Tibial nerve (tissue), 4 donors: Measurements from ENCODE around the gene COL1A2.

Experiments used
- EP300 ChIP-seq, 2 donors: sonication (generic); formaldehyde crosslinking; IDR thresholded peaks; one replicate each; pipeline ENCODE4 v1.6.1; 2017; ENCODE audit warnings: antibody characterized with exemption in 2 of 2, mild to moderate bottlenecking in 1 of 2
- TF ChIP-seq, protein P1 (sequence below), 5 experiments: fragments of 200-600 bp in 3 of 5; fragments of 450-650 bp in 2 of 5; sonication (generic) in 3 of 5; IDR thresholded peaks; one replicate each; pipeline ENCODE4 v1.5.1; 2016 to 2019; ENCODE audit warnings: antibody characterized with exemption in 5 of 5, mild to moderate bottlenecking in 3 of 5, moderate library complexity in 2 of 5

- TF ChIP-seq, protein P1, sequence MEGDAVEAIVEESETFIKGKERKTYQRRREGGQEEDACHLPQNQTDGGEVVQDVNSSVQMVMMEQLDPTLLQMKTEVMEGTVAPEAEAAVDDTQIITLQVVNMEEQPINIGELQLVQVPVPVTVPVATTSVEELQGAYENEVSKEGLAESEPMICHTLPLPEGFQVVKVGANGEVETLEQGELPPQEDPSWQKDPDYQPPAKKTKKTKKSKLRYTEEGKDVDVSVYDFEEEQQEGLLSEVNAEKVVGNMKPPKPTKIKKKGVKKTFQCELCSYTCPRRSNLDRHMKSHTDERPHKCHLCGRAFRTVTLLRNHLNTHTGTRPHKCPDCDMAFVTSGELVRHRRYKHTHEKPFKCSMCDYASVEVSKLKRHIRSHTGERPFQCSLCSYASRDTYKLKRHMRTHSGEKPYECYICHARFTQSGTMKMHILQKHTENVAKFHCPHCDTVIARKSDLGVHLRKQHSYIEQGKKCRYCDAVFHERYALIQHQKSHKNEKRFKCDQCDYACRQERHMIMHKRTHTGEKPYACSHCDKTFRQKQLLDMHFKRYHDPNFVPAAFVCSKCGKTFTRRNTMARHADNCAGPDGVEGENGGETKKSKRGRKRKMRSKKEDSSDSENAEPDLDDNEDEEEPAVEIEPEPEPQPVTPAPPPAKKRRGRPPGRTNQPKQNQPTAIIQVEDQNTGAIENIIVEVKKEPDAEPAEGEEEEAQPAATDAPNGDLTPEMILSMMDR (IDR thresholded peaks at IDR 0.05): no peak
- no peak for TF ChIP-seq EP300 (IDR thresholded peaks at IDR 0.05)
These were observed 8.9 kb downstream of the COL1A2 start for GRCh38 chr7:94403546-94403945.
